HepG2 (cell line): ENCODE results near the gene TMEM187. TPM values are rescaled to one million over a fixed set of nuclear protein-coding genes. Genes with fewer than 3 reads are reported as not detected.

Source experiments
- ATAC-seq: fragments of 200-7000 bp; cut with Tn5 transposase; 3 replicates; pipeline ENCODE4 v1.9.1; 2020; ENCODE audit warnings: mild to moderate bottlenecking, moderate library complexity
- BruUV-seq: library from RNA; stranded (reverse); fragments of 400-500 nt; replicated peaks from 2 replicates; lab custom pipeline; 2021; lab: Mats Ljungman, UMichigan
- CTCF ChIA-PET: fragments of 300-600 bp; formaldehyde crosslinking; extraction: SDS; loops from one replicate; lab custom pipeline; 2021; ENCODE audit warnings: low total read pairs, inconsistent platforms, low intra/inter-chr PET ratio; lab: Yijun Ruan, JAX
- POLR2A ChIA-PET: fragments of 350-600 bp; sonication (Branson Sonifier 250); formaldehyde crosslinking; loops from one replicate; lab custom pipeline; 2020; ENCODE audit warnings: antibody characterized with exemption, inconsistent platforms; lab: Yijun Ruan, JAX
- DNase-seq: peaks from one replicate; pipeline ENCODE4 v3.0.0-alpha.2; 2015; ENCODE audit warnings: low spot score
- FAIRE-seq: peaks from 3 replicates; lab custom pipeline; 2011; peaks lifted over from hg19 to GRCh38; lab: Jason Lieb, UNC
- H2AFZ ChIP-seq: one replicate; pipeline ENCODE4 v1.6.1; 2011; ENCODE audit warnings: low read length, inconsistent platforms
- H3K27ac ChIP-seq: fragments of 300-600 bp; 3 replicates; pipeline ENCODE4 v1.8.0; 2011; ENCODE audit warnings: mixed run types, mild to moderate bottlenecking, mixed read lengths, low read length, inconsistent platforms; ENCODE audit not compliant: insufficient read depth; ENCODE audit errors: extremely low read length
- H3K27me3 ChIP-seq, 2 experiments: fragments of 200-600 bp in 1 of 2; 2 replicates in 1 of 2; 3 replicates in 1 of 2; pipeline versions ENCODE4 v1.6.0 to v1.8.0; 2011; ENCODE audit warnings: low read length in 2 of 2, mild to moderate bottlenecking in 2 of 2, moderate library complexity in 2 of 2, inconsistent platforms in 1 of 2; ENCODE audit not compliant: insufficient read depth in 2 of 2, control insufficient read depth in 1 of 2
- H3K36me3 ChIP-seq, 2 experiments: fragments of 200-600 bp in 1 of 2; replicated peaks in 1 of 2; 2 replicates in 1 of 2; 3 replicates in 1 of 2; pipeline versions ENCODE4 v1.5.1 to v1.8.0; 2011; ENCODE audit warnings: low read length in 2 of 2, inconsistent platforms in 1 of 2; ENCODE audit not compliant: insufficient read depth in 2 of 2, control insufficient read depth in 1 of 2
- H3K4me1 ChIP-seq: 2 replicates; pipeline ENCODE4 v1.5.1; 2012; ENCODE audit warnings: low read length, inconsistent platforms; ENCODE audit not compliant: insufficient read depth
- H3K4me2 ChIP-seq: 2 replicates; pipeline ENCODE4 v1.6.0; 2011; ENCODE audit warnings: low read depth, low read length, inconsistent platforms
- H3K4me3 ChIP-seq, 3 experiments: fragments of 200-600 bp in 1 of 3; sonication (generic), shearing (Covaris generic) in 1 of 3; replicated peaks in 1 of 3; 2 replicates each; pipeline ENCODE4 v1.5.1; 2011 to 2016; ENCODE audit warnings: low read length in 3 of 3, inconsistent platforms in 2 of 3, low read depth in 2 of 3, mild to moderate bottlenecking in 2 of 3, control low read depth in 1 of 3, mixed read lengths in 1 of 3; ENCODE audit not compliant: insufficient read depth in 1 of 3
- H3K79me2 ChIP-seq: one replicate; pipeline ENCODE4 v1.6.1; 2011; ENCODE audit warnings: low read length, inconsistent platforms; ENCODE audit not compliant: insufficient read depth
- H3K9ac ChIP-seq: 2 replicates; pipeline ENCODE4 v1.6.0; 2011; ENCODE audit warnings: mild to moderate bottlenecking, low read depth, low read length, inconsistent platforms; ENCODE audit not compliant: insufficient read depth
- H3K9me3 ChIP-seq: 2 replicates; pipeline ENCODE4 v1.5.1; 2012; ENCODE audit warnings: mild to moderate bottlenecking, low read length
- H4K20me1 ChIP-seq: 2 replicates; pipeline ENCODE4 v1.6.0; 2011; ENCODE audit warnings: inconsistent platforms, mild to moderate bottlenecking, low read length, moderate library complexity; ENCODE audit not compliant: insufficient read depth
- AGO2 ChIP-seq: fragments of 200-400 bp; formaldehyde crosslinking; optimal IDR thresholded peaks from 2 replicates; pipeline ENCODE3; 2017; ENCODE audit warnings: mild to moderate bottlenecking, low read depth, low read length, moderate library complexity
- GMEB2 ChIP-seq: IDR thresholded peaks from 2 replicates; pipeline ENCODE4 v1.6.1; 2016; ENCODE audit warnings: missing biosample characterization, missing genetic modification reagents, low read depth
- MAFF ChIP-seq: IDR thresholded peaks from 2 replicates; pipeline ENCODE4 v1.6.1; 2011; ENCODE audit warnings: low read depth, low read length, improper control_type of control experiment
- MAX ChIP-seq: IDR thresholded peaks from 2 replicates; pipeline ENCODE4 v1.6.1; 2012; ENCODE audit warnings: inconsistent platforms
- PAF1 ChIP-seq: IDR thresholded peaks from 2 replicates; pipeline ENCODE4 v1.6.1; 2016; ENCODE audit warnings: missing genetic modification reagents, missing compliant biosample characterization
- PCBP2 ChIP-seq: fragments of 200-400 bp; formaldehyde crosslinking; optimal IDR thresholded peaks from 2 replicates; pipeline ENCODE3; 2018; ENCODE audit warnings: low read length, low read depth; ENCODE audit not compliant: poor library complexity, severe bottlenecking
- POLR2G ChIP-seq: fragments of 200-400 bp; formaldehyde crosslinking; IDR thresholded peaks from 2 replicates; pipeline ENCODE4 v1.6.1; 2018; ENCODE audit warnings: mild to moderate bottlenecking, low read depth, low read length, moderate library complexity
- RBM22 ChIP-seq: fragments of 200-400 bp; formaldehyde crosslinking; optimal IDR thresholded peaks from 2 replicates; pipeline ENCODE3; 2017; ENCODE audit warnings: mild to moderate bottlenecking, low read length, moderate library complexity
- ZNF17 ChIP-seq: sonication (generic); formaldehyde crosslinking; IDR thresholded peaks from 2 replicates; pipeline ENCODE4 v1.5.0; 2020; ENCODE audit warnings: mild to moderate bottlenecking, missing genetic modification reagents
- ZNF687 ChIP-seq: sonication (generic); formaldehyde crosslinking; IDR thresholded peaks from 2 replicates; pipeline ENCODE4 v1.5.1; 2020; ENCODE audit warnings: mild to moderate bottlenecking, missing genetic modification reagents, moderate library complexity
- WGBS: methylation state at CpG from one replicate; pipeline ENCODE4 v1.1.6; 2017; ENCODE audit warnings: low lambda C conversion rate; 5-methylcytosine and 5-hydroxymethylcytosine counted together
- in situ Hi-C: cut with HindIII; loops from 2 replicates; pipeline ENCODE4 v1.10.0; 2017; ENCODE audit warnings: low pct_unique_long_range_greater_than_20kb; ENCODE audit not compliant: extremely low pct_ligation_motif_present
- intact Hi-C: fragments of 100-400 bp; cut with micrococcal nuclease; formaldehyde crosslinking; loops from one replicate; pipeline ENCODE4 v1.10.0; 2022; ENCODE audit not compliant: unreplicated experiment
- polyA plus RNA-seq, 8 experiments: library from polyadenylated mRNA; depleted of rRNA in 3 of 8; stranded (reverse) in 7 of 8; unstranded in 1 of 8; fragments of >200 nt; fragmentation: Illumina TruSeq in 4 of 8; extraction: Trizol in 4 of 8; gene quantifications; 2 replicates each; pipeline versions ENCODE4 v1.2.1 to v1.2.3, GENCODE V29; 2011 to 2016; ENCODE audit warnings: low read depth in 4 of 8, missing spikeins in 1 of 8, mixed read lengths in 1 of 8; ENCODE audit not compliant: insufficient read depth in 1 of 8
- total RNA-seq, 5 experiments: library from RNA; depleted of rRNA; stranded (reverse); fragments of >200 nt; fragmentation: Illumina TruSeq; extraction: Trizol; gene quantifications; 2 replicates each; pipeline ENCODE4 v1.2.3, GENCODE V29; 2016; ENCODE audit warnings: low read depth in 1 of 5
- TF ChIP-seq, protein P1 (sequence below): sonication (generic); formaldehyde crosslinking; IDR thresholded peaks from 2 replicates; pipeline ENCODE4 v1.8.1; 2022; ENCODE audit warnings: mild to moderate bottlenecking, missing genetic modification reagents

The TMEM187 gene
- total and polyA plus RNA-seq, 2 of the 13 experiments (the other 11 are each of a cell fraction or from before 2014, with no cell fraction given), result 2.2 to 6.2 TPM

- no TSS peak for BruUV-seq
Observed at GRCh38 chrX:153956044-153956907, 16.3 kb upstream of the TMEM187 start.

More at GRCh38 chrX:153956044-153956907, 16.3 kb upstream of the TMEM187 start:
- no peaks in the 10 kb centered on the region for H3K9me3 ChIP-seq
- H3K4me3 ChIP-seq, result no peak overlapping the region
- intact Hi-C loops, result no loop called here
- peaks cover 23 to 72% of the 10 kb centered on the region in 2 experiments; a peak in 4 of 5 replicates for H3K36me3 ChIP-seq
- no peak overlapping the region for H3K9ac ChIP-seq
- H2AFZ ChIP-seq, result no peak overlapping the region
- no peak overlapping the region for H3K4me2 ChIP-seq
- ChIA-PET CTCF (no interaction called here), POLR2A (no interaction called here)
- H3K4me1 ChIP-seq, result no peaks in the 10 kb centered on the region
- H3K27ac ChIP-seq, result no peak overlapping the region
- in situ Hi-C loops, result no loop called here
- no peaks in the 10 kb centered on the region for H3K27me3 ChIP-seq
- WGBS, result 94% methylated on average over 6 of the region's 35 CpGs
- DNase-seq, result no peak
- ATAC-seq, result no peak
- no peak for FAIRE-seq
- no peaks in the 10 kb centered on the region for H3K79me2 ChIP-seq
- no peak for TF ChIP-seq ZNF687 (CRISPR knock-in tag)
- TF ChIP-seq, protein P1, sequence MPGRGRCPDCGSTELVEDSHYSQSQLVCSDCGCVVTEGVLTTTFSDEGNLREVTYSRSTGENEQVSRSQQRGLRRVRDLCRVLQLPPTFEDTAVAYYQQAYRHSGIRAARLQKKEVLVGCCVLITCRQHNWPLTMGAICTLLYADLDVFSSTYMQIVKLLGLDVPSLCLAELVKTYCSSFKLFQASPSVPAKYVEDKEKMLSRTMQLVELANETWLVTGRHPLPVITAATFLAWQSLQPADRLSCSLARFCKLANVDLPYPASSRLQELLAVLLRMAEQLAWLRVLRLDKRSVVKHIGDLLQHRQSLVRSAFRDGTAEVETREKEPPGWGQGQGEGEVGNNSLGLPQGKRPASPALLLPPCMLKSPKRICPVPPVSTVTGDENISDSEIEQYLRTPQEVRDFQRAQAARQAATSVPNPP (CRISPR knock-in tag), result no peak
- 0 out of 2 replicates have a peak, but pooled peaks have one; percentile 20 for TF ChIP-seq POLR2G
- TF ChIP-seq MAFF, result no peak
- no peak for TF ChIP-seq PCBP2
- TF ChIP-seq RBM22, result peak; percentile 20
- no peak for TF ChIP-seq ZNF17
- no peak for TF ChIP-seq PAF1
- no peak for TF ChIP-seq GMEB2 (CRISPR knock-in tag)
- TF ChIP-seq MAX, result no peak
- peak; percentile 82 for TF ChIP-seq AGO2
- H4K20me1 ChIP-seq, result 0 out of 2 replicates have a peak, but pooled peaks cover 2% of the 10 kb centered on the region
